ENCODE data around the gene ZNF85.
"Not testable (repeated sequence)": the region's sequence is repeated elsewhere in the genome, so short reads cannot be mapped to it uniquely, and the experiment has no call there.

ZNF85 gene

DNA sequence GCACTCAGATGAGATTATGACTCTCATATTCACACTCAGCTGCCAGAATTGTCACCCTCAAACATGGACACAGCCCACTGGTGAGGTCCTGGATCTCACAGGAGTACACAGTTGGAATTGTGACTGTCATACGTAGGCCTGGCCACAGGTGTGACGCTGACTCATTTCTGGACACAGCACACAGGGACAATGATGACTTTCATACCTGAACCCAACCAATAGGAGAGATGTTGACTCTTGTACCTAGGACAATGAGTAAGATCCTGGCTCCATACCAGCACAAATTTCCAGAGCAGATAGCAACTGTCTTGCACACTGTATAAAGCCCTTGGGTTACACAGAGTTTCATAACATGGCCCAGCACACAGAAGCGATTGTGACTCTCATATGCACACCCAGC is 46.4 kb downstream of the ZNF85 start:
- no peaks in the 10 kb centered on the region for H3K36me3 ChIP-seq (ENCODE audit: control insufficient read depth, insufficient read depth, low read length)
- no CpG with 5 or more reads among the region's 3 CpGs for WGBS (ENCODE audit: insufficient coverage, insufficient read length)
- H3K4me3 ChIP-seq (ENCODE audit: low read length), result no peak overlapping the region
- no peaks in the 10 kb centered on the region for H3K4me1 ChIP-seq (ENCODE audit: control insufficient read depth, insufficient read depth, low read length)
- DNase-seq (ENCODE audit: low read depth, low spot score), result no peak
- H3K9me3 ChIP-seq (ENCODE audit: control insufficient read depth, insufficient read depth, low read length), result no peaks in the 10 kb centered on the region
- no peak overlapping the region for H3K27ac ChIP-seq (ENCODE audit: low read length)
- H3K27me3 ChIP-seq (ENCODE audit: control insufficient read depth, insufficient read depth, low read length), result no peaks in the 10 kb centered on the region

DNA sequence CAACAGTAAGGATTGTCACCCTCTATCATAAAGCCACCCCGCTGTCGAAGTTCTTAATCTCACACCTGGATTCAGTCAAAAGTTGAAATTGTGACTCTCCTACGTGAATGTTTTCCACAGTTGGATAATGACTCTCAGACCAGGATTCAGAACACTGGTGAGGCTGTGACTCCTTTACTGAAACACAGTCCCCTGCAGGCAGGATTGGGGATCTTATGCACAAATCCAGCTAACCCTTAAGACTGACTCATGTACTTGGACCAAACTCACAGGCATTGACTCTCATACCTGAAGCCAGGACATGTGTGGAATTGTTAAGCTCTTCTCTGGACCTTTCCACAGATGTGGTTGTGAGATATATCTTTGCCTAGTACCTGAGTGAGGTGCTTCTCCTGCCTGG is 46.8 kb downstream of the ZNF85 start:
- no CpG with 5 or more reads among the region's 3 CpGs for WGBS (ENCODE audit: insufficient coverage, insufficient read length)
- no peak for DNase-seq (ENCODE audit: low read depth, low spot score)
- no peak overlapping the region for H3K4me3 ChIP-seq (ENCODE audit: low read length)

DNA sequence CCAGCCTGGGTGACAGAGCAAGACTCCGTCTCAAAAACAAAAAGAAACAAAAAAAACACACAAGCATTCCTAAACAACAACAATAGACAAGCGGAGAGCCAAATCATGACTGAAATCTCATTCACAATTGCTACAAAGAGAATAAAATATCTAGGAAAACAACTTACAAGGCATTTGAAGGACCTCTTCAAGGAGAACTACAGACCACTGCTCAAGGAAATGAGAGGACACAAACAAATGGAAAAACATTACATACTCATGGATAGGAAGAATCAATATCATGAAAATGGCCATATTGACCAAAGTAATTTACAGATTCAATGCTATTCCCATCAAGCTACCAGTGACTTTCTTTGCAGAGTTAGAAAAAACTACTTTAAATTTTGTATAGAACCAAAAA is 69.7 kb downstream of the ZNF85 start:
- not testable (repeated sequence) for H3K27ac ChIP-seq (ENCODE audit: low read length); H3K4me3 ChIP-seq (ENCODE audit: low read length); H3K27me3 ChIP-seq (ENCODE audit: control insufficient read depth, insufficient read depth, low read length); H3K9me3 ChIP-seq (ENCODE audit: control insufficient read depth, insufficient read depth, low read length); H3K36me3 ChIP-seq (ENCODE audit: control insufficient read depth, insufficient read depth, low read length); DNase-seq (ENCODE audit: low read depth, low spot score); H3K4me1 ChIP-seq (ENCODE audit: control insufficient read depth, insufficient read depth, low read length)
- no CpG with 5 or more reads among the region's 2 CpGs for WGBS (ENCODE audit: insufficient coverage, insufficient read length)

More for the DNA sequence above, 46.8 kb downstream of the ZNF85 start:
- no peaks in the 10 kb centered on the region for H3K27me3 ChIP-seq (ENCODE audit: control insufficient read depth, insufficient read depth, low read length)
- no peak overlapping the region for H3K27ac ChIP-seq (ENCODE audit: low read length)
- no peaks in the 10 kb centered on the region for H3K36me3 ChIP-seq (ENCODE audit: control insufficient read depth, insufficient read depth, low read length)
- no peaks in the 10 kb centered on the region for H3K9me3 ChIP-seq (ENCODE audit: control insufficient read depth, insufficient read depth, low read length)
- no peaks in the 10 kb centered on the region for H3K4me1 ChIP-seq (ENCODE audit: control insufficient read depth, insufficient read depth, low read length)

- Histone ChIP-seq H3K4me3 (ENCODE audit: low read length) (peak overlapping the region; percentile 62), H3K36me3 (ENCODE audit: control insufficient read depth, insufficient read depth, low read length) (no peaks in the 10 kb centered on the region), H3K4me1 (ENCODE audit: control insufficient read depth, insufficient read depth, low read length) (no peaks in the 10 kb centered on the region), H3K27ac (ENCODE audit: low read length) (no peak overlapping the region), H3K9me3 (ENCODE audit: control insufficient read depth, insufficient read depth, low read length) (no peaks in the 10 kb centered on the region), H3K27me3 (ENCODE audit: control insufficient read depth, insufficient read depth, low read length) (no peaks in the 10 kb centered on the region)
- no CpG with 5 or more reads among the region's 29 CpGs for WGBS (ENCODE audit: insufficient coverage, insufficient read length)
- peak; percentile 50 for DNase-seq (ENCODE audit: low read depth, low spot score)
Observed at GRCh38 chr19:20999731-21000352, 76.8 kb downstream of the ZNF85 start.

All from iPS DF 6.9 (cell line).